ENCODE results near the gene TSC22D2.

The TSC22D2 gene

GRCh38 chr3:150408221-150409124, at the start of gene TSC22D2:
Gene TSC22D2 (plus strand): TSS chr3:150408298. CDS start chr3:150409351, 1,053 bp downstream.
- Histone ChIP-seq H3K27me3 (ENCODE audit: insufficient read depth, low read depth, severe bottlenecking) (no peaks in the 10 kb centered on the region), H3K27ac (peak within 1 kb of the TSS; percentile 99), H3K9me3 (ENCODE audit: severe bottlenecking) (no peaks in the 10 kb centered on the region), H3K36me3 (peaks cover 20% of the 10 kb centered on the region), H3K4me3 (ENCODE audit: low read depth, low read length) (peak within 1 kb of the TSS; percentile 77)
- peak; percentile 94 for DNase-seq
- no peak for TF ChIP-seq CTCF (IDR thresholded peaks at IDR 0.05; ENCODE audit: low read depth, low read length)

- Histone ChIP-seq H3K9me3 (ENCODE audit: severe bottlenecking) (no peaks in the 10 kb centered on the region), H3K27me3 (ENCODE audit: insufficient read depth, low read depth, severe bottlenecking) (no peaks in the 10 kb centered on the region), H3K27ac (no peak overlapping the region), H3K36me3 (no peaks in the 10 kb centered on the region), H3K4me3 (ENCODE audit: low read depth, low read length) (no peak overlapping the region)
- DNase-seq: no peak
- TF ChIP-seq CTCF (IDR thresholded peaks at IDR 0.05; ENCODE audit: low read depth, low read length): no peak
These were observed 48.7 kb upstream of the TSC22D2 start for GRCh38 chr3:150359381-150359780.

- Histone ChIP-seq H3K4me3 (ENCODE audit: low read depth, low read length) (no peak overlapping the region), H3K27me3 (ENCODE audit: insufficient read depth, low read depth, severe bottlenecking) (no peaks in the 10 kb centered on the region), H3K36me3 (no peaks in the 10 kb centered on the region), H3K27ac (no peak overlapping the region), H3K9me3 (ENCODE audit: severe bottlenecking) (no peaks in the 10 kb centered on the region)
- no peak for TF ChIP-seq CTCF (IDR thresholded peaks at IDR 0.05; ENCODE audit: low read depth, low read length)
- DNase-seq: no peak
These were observed 47.1 kb upstream of the TSC22D2 start for GRCh38 chr3:150360966-150361365.

- Histone ChIP-seq H3K9me3 (ENCODE audit: severe bottlenecking) (no peaks in the 10 kb centered on the region), H3K36me3 (no peaks in the 10 kb centered on the region), H3K27ac (no peak overlapping the region), H3K27me3 (ENCODE audit: insufficient read depth, low read depth, severe bottlenecking) (no peaks in the 10 kb centered on the region), H3K4me3 (ENCODE audit: low read depth, low read length) (no peak overlapping the region)
- no peak for TF ChIP-seq CTCF (IDR thresholded peaks at IDR 0.05; ENCODE audit: low read depth, low read length)
- DNase-seq: no peak
These were observed 45.4 kb upstream of the TSC22D2 start for GRCh38 chr3:150362515-150363302.

- H3K36me3 ChIP-seq: no peaks in the 10 kb centered on the region
- TF ChIP-seq CTCF (IDR thresholded peaks at IDR 0.05; ENCODE audit: low read depth, low read length): no peak
- no peak overlapping the region for H3K27ac ChIP-seq
- no peaks in the 10 kb centered on the region for H3K9me3 ChIP-seq (ENCODE audit: severe bottlenecking)
- H3K27me3 ChIP-seq (ENCODE audit: insufficient read depth, low read depth, severe bottlenecking): no peaks in the 10 kb centered on the region
- H3K4me3 ChIP-seq (ENCODE audit: low read depth, low read length): no peak overlapping the region
- DNase-seq: no peak
These were observed 44.7 kb upstream of the TSC22D2 start for GRCh38 chr3:150363420-150363819.

All from WERI-Rb-1 (cell line).